IMR-90 (cell line): ENCODE results near the gene BUB1. TPM values are rescaled to one million over a fixed set of nuclear protein-coding genes. Genes with fewer than 3 reads are reported as not detected.

ENCODE experiments used
- ATAC-seq: fragments of 200-7000 bp; cut with Tn5 transposase; 2 replicates; pipeline ENCODE4 v1.9.1; 2020; ENCODE audit warnings: low read depth, mild to moderate bottlenecking, moderate library complexity
- BruUV-seq: library from RNA; stranded (reverse); fragments of 400-500 nt; replicated peaks from 2 replicates; lab custom pipeline; 2021; lab: Mats Ljungman, UMichigan
- CTCF ChIA-PET: fragments of 300-600 bp; formaldehyde crosslinking; extraction: SDS; loops from one replicate; lab custom pipeline; 2021; ENCODE audit warnings: antibody characterized with exemption; lab: Yijun Ruan, JAX
- POLR2A ChIA-PET: fragments of 300-600 bp; sonication (Branson Sonifier 250); formaldehyde crosslinking; loops from one replicate; lab custom pipeline; 2022; ENCODE audit warnings: antibody characterized with exemption; ENCODE audit not compliant: unreplicated experiment; lab: Charles Lee
- DNase-seq: peaks from one replicate; pipeline ENCODE4 v3.0.0; 2013
- H2AFZ ChIP-seq: replicated peaks from 2 replicates; pipeline ENCODE3; 2013; ENCODE audit warnings: low read length, mild to moderate bottlenecking; ENCODE audit not compliant: poor library complexity
- H2AK5ac ChIP-seq: 2 replicates; pipeline ENCODE4 v1.6.1; 2013; ENCODE audit warnings: low read depth, low read length, inconsistent platforms
- H2AK9ac ChIP-seq: replicated peaks from 2 replicates; pipeline ENCODE3; 2013; ENCODE audit warnings: mild to moderate bottlenecking, low read depth, low read length, moderate library complexity; ENCODE audit not compliant: poor library complexity
- H2BK120ac ChIP-seq: 2 replicates; pipeline ENCODE4 v1.6.1; 2013; ENCODE audit warnings: low read depth, low read length, inconsistent platforms
- H2BK15ac ChIP-seq: 3 replicates; pipeline ENCODE4 v1.6.1; 2013; ENCODE audit warnings: low read depth, low read length, inconsistent platforms
- H2BK20ac ChIP-seq: 2 replicates; pipeline ENCODE4 v1.6.1; 2013; ENCODE audit warnings: low read depth, mild to moderate bottlenecking, inconsistent platforms, low read length, moderate library complexity
- H2BK5ac ChIP-seq: 2 replicates; pipeline ENCODE4 v1.6.1; 2013; ENCODE audit warnings: mild to moderate bottlenecking, low read depth, low read length, inconsistent platforms; ENCODE audit not compliant: poor library complexity, severe bottlenecking
- H3K14ac ChIP-seq: replicated peaks from 2 replicates; pipeline ENCODE4 v1.6.1; 2013; ENCODE audit warnings: low read depth, low read length, inconsistent platforms
- H3K18ac ChIP-seq: 2 replicates; pipeline ENCODE4 v1.6.1; 2013; ENCODE audit warnings: low read depth, low read length, control low read depth
- H3K23ac ChIP-seq: 2 replicates; pipeline ENCODE4 v1.6.1; 2013; ENCODE audit warnings: low read depth, low read length, inconsistent platforms
- H3K27ac ChIP-seq: 2 replicates; pipeline ENCODE4 v1.5.1; 2013; ENCODE audit warnings: mild to moderate bottlenecking, control low read depth, low read length; ENCODE audit not compliant: insufficient read depth
- H3K27me3 ChIP-seq: 2 replicates; pipeline ENCODE4 v1.6.1; 2013; ENCODE audit warnings: low read length; ENCODE audit not compliant: control insufficient read depth, insufficient read depth
- H3K36me3 ChIP-seq: 2 replicates; pipeline ENCODE4 v1.6.1; 2013; ENCODE audit warnings: low read length, mixed read lengths; ENCODE audit not compliant: control insufficient read depth, insufficient read depth
- H3K4ac ChIP-seq: 2 replicates; pipeline ENCODE4 v1.6.1; 2013; ENCODE audit warnings: low read depth, low read length, inconsistent platforms
- H3K4me1 ChIP-seq: 2 replicates; pipeline ENCODE4 v1.6.1; 2013; ENCODE audit warnings: low read length, mixed read lengths; ENCODE audit not compliant: control insufficient read depth, insufficient read depth
- H3K4me2 ChIP-seq: 2 replicates; pipeline ENCODE4 v1.6.1; 2013; ENCODE audit warnings: low read depth, mild to moderate bottlenecking, control low read depth, low read length, moderate library complexity
- H3K4me3 ChIP-seq: 2 replicates; pipeline ENCODE4 v1.5.1; 2013; ENCODE audit warnings: low read depth, mild to moderate bottlenecking, control low read depth, low read length, moderate library complexity; ENCODE audit not compliant: insufficient read depth
- H3K56ac ChIP-seq: 2 replicates; pipeline ENCODE4 v1.6.1; 2013; ENCODE audit warnings: low read length, inconsistent platforms; ENCODE audit not compliant: insufficient read depth; ENCODE audit errors: extremely low read depth
- H3K79me1 ChIP-seq, 2 experiments: 2 replicates each; pipeline ENCODE4 v1.6.1; 2013; ENCODE audit warnings: low read length in 2 of 2, inconsistent platforms in 1 of 2, low read depth in 1 of 2
- H3K9ac ChIP-seq: 2 replicates; pipeline ENCODE4 v1.6.1; 2013; ENCODE audit warnings: low read depth, low read length, control low read depth
- H3K9me1 ChIP-seq: 2 replicates; pipeline ENCODE4 v1.6.1; 2013; ENCODE audit warnings: low read length, inconsistent platforms; ENCODE audit not compliant: insufficient read depth
- H3K9me3 ChIP-seq: 2 replicates; pipeline ENCODE4 v1.6.1; 2013; ENCODE audit warnings: low read length; ENCODE audit not compliant: control insufficient read depth, insufficient read depth
- H4K20me1 ChIP-seq: 2 replicates; pipeline ENCODE4 v1.6.1; 2013; ENCODE audit warnings: low read length, inconsistent platforms; ENCODE audit not compliant: insufficient read depth
- H4K5ac ChIP-seq: 2 replicates; pipeline ENCODE4 v1.6.1; 2013; ENCODE audit warnings: mild to moderate bottlenecking, low read depth, low read length, control low read depth
- H4K8ac ChIP-seq, 2 experiments: 2 replicates each; pipeline ENCODE4 v1.6.1; 2013; ENCODE audit warnings: low read depth in 2 of 2, low read length in 2 of 2, control low read depth in 1 of 2, inconsistent platforms in 1 of 2
- H4K91ac ChIP-seq: 2 replicates; pipeline ENCODE4 v1.6.1; 2013; ENCODE audit warnings: low read depth, low read length, inconsistent platforms; ENCODE audit not compliant: insufficient read depth
- BHLHE40 ChIP-seq: fragments of 150-350 bp; IDR thresholded peaks from 2 replicates; pipeline ENCODE4 v1.6.1; 2016; ENCODE audit warnings: mild to moderate bottlenecking, low read depth, low read length
- CEBPB ChIP-seq: IDR thresholded peaks from 2 replicates; pipeline ENCODE4 v1.6.1; 2012; ENCODE audit warnings: low read depth, low read length, improper control_type of control experiment
- CHD1 ChIP-seq: IDR thresholded peaks from 2 replicates; pipeline ENCODE4 v1.6.1; 2012; ENCODE audit warnings: low read depth, low read length, improper control_type of control experiment
- CTCF ChIP-seq: conservative IDR thresholded peaks from 2 replicates; pipeline ENCODE4 v1.5.1; 2012; ENCODE audit warnings: mild to moderate bottlenecking, low read depth, low read length, improper control_type of control experiment
- FOS ChIP-seq: fragments of 150-350 bp; IDR thresholded peaks from 2 replicates; pipeline ENCODE4 v1.6.1; 2016; ENCODE audit warnings: low read depth, low read length
- MAFK ChIP-seq: IDR thresholded peaks from 2 replicates; pipeline ENCODE4 v1.6.1; 2012; ENCODE audit warnings: low read depth, low read length, improper control_type of control experiment
- MAZ ChIP-seq: IDR thresholded peaks from 2 replicates; pipeline ENCODE4 v1.6.1; 2012; ENCODE audit warnings: low read depth, mild to moderate bottlenecking, low read length, improper control_type of control experiment, moderate library complexity, borderline replicate concordance
- MXI1 ChIP-seq: IDR thresholded peaks from 2 replicates; pipeline ENCODE4 v1.6.1; 2012; ENCODE audit warnings: low read depth, mild to moderate bottlenecking, low read length, moderate library complexity, borderline replicate concordance
- NFE2L2 ChIP-seq: fragments of 150-350 bp; IDR thresholded peaks from 2 replicates; pipeline ENCODE4 v1.6.1; 2016; ENCODE audit warnings: low read depth, mild to moderate bottlenecking, low read length
- POLR2A ChIP-seq: IDR thresholded peaks from 2 replicates; pipeline ENCODE4 v1.6.1; 2012; ENCODE audit warnings: mild to moderate bottlenecking, low read depth, low read length
- RCOR1 ChIP-seq: IDR thresholded peaks from 2 replicates; pipeline ENCODE4 v1.6.1; 2012; ENCODE audit warnings: mild to moderate bottlenecking, low read length, improper control_type of control experiment; ENCODE audit not compliant: insufficient replicate concordance
- RFX5 ChIP-seq: IDR thresholded peaks from 2 replicates; pipeline ENCODE4 v1.8.0; 2012; ENCODE audit warnings: low read depth, mild to moderate bottlenecking, low read length, moderate library complexity
- SMC3 ChIP-seq: fragments of 150-350 bp; IDR thresholded peaks from 2 replicates; pipeline ENCODE4 v1.6.1; 2016; ENCODE audit warnings: low read depth, mild to moderate bottlenecking, antibody characterized with exemption, low read length, moderate library complexity
- WGBS, 2 experiments: methylation state at CpG; one replicate each; pipeline versions ENCODE4 v1.1.5 to v1.1.7; 2013; ENCODE audit warnings: missing lambda C conversion rate in 2 of 2; ENCODE audit not compliant: insufficient read length in 1 of 2; ENCODE audit errors: extremely low coverage in 2 of 2; 5-methylcytosine and 5-hydroxymethylcytosine counted together
- dilution Hi-C: fragments of 300-500 bp; cut with HindIII; formaldehyde crosslinking; loops from one replicate; pipeline ENCODE4 v1.14.3; 2018; ENCODE audit warnings: low sequenced_read_pairs; ENCODE audit not compliant: unreplicated experiment
- in situ Hi-C: fragments of 300-500 bp; cut with MboI; formaldehyde crosslinking; loops from 3 replicates; pipeline ENCODE4 v1.14.3; 2019; ENCODE audit warnings: low sequenced_read_pairs, inconsistent platforms, mixed read lengths
- intact Hi-C: fragments of 100-400 bp; cut with micrococcal nuclease; formaldehyde crosslinking; loops from 2 replicates; pipeline ENCODE4 v1.10.0; 2022
- polyA plus RNA-seq, 3 experiments: library from polyadenylated mRNA; depleted of rRNA; stranded (reverse); fragments of >200 nt; gene quantifications; 2 replicates each; pipeline ENCODE4 v1.2.3, GENCODE V29; 2012; ENCODE audit warnings: low replicate concordance in 1 of 3
- total RNA-seq: library from RNA; depleted of rRNA; stranded (reverse); fragments of >200 nt; gene quantifications from 2 replicates; pipeline ENCODE4 v1.2.3, GENCODE V29; 2012
- TF ChIP-seq, protein P1 (sequence below): fragments of 150-350 bp; IDR thresholded peaks from 2 replicates; pipeline ENCODE4 v1.6.1; 2016; ENCODE audit warnings: low read depth, mild to moderate bottlenecking, low read length, moderate library complexity, borderline replicate concordance
- TF ChIP-seq, protein P2 (sequence below): fragments of 150-350 bp; IDR thresholded peaks from 2 replicates; pipeline ENCODE4 v1.6.1; 2017; ENCODE audit warnings: mild to moderate bottlenecking, antibody characterized with exemption, low read length, low read depth

Gene BUB1
- total and polyA plus RNA-seq, 2 of the 4 experiments (the other 2 are of a cell fraction): 19.6 to 43.4 TPM

GRCh38 chr2:110638952-110639695, 38.7 kb downstream of the BUB1 start:
- no peak overlapping the region for H2BK5ac ChIP-seq
- H3K56ac ChIP-seq: no peak overlapping the region
- no peaks in the 10 kb centered on the region for H3K4me1 ChIP-seq
- H2AK9ac ChIP-seq: no peak overlapping the region
- no peak for TF ChIP-seq BHLHE40
- TF ChIP-seq, protein P1, sequence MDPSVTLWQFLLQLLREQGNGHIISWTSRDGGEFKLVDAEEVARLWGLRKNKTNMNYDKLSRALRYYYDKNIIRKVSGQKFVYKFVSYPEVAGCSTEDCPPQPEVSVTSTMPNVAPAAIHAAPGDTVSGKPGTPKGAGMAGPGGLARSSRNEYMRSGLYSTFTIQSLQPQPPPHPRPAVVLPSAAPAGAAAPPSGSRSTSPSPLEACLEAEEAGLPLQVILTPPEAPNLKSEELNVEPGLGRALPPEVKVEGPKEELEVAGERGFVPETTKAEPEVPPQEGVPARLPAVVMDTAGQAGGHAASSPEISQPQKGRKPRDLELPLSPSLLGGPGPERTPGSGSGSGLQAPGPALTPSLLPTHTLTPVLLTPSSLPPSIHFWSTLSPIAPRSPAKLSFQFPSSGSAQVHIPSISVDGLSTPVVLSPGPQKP: no peak
- no peak for TF ChIP-seq MAZ
- TF ChIP-seq MXI1: no peak
- TF ChIP-seq MAFK: no peak
- no peak for TF ChIP-seq RFX5
- no peak for TF ChIP-seq POLR2A
- TF ChIP-seq CEBPB: no peak
- TF ChIP-seq RCOR1: no peak
- no peak for TF ChIP-seq SMC3
- no peak for TF ChIP-seq CHD1
- TF ChIP-seq FOS: no peak
- TF ChIP-seq NFE2L2: no peak
- TF ChIP-seq, protein P2, sequence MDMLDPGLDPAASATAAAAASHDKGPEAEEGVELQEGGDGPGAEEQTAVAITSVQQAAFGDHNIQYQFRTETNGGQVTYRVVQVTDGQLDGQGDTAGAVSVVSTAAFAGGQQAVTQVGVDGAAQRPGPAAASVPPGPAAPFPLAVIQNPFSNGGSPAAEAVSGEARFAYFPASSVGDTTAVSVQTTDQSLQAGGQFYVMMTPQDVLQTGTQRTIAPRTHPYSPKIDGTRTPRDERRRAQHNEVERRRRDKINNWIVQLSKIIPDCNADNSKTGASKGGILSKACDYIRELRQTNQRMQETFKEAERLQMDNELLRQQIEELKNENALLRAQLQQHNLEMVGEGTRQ: no peak
- no peak for TF ChIP-seq CTCF
- H3K36me3 ChIP-seq: peaks cover 4% of the 10 kb centered on the region; the same call in 1 of the 2 replicates
- H2BK20ac ChIP-seq: no peak overlapping the region
- no peak for ATAC-seq
- H3K4me2 ChIP-seq: no peak overlapping the region
- no peak overlapping the region for H2AFZ ChIP-seq
- no peak overlapping the region for H4K5ac ChIP-seq
- DNase-seq: no peak
- CTCF ChIA-PET: no interaction called here
- no peak overlapping the region for H2BK120ac ChIP-seq
- no peak overlapping the region for H3K4me3 ChIP-seq
- no peak overlapping the region for H3K18ac ChIP-seq
- WGBS, 2 experiments: no CpG with 5 or more reads among the region's 4 CpGs
- no peak overlapping the region for H3K9ac ChIP-seq
- no peak overlapping the region for H3K4ac ChIP-seq
- in situ Hi-C loops (no loop called here), dilution Hi-C loops (no loop called here), intact Hi-C loops (no loop called here)
- H3K9me1 ChIP-seq: no peaks in the 10 kb centered on the region; the same call in 1 of the 2 replicates
- H2BK15ac ChIP-seq: no peak overlapping the region
- H2AK5ac ChIP-seq: no peak overlapping the region
- no TSS peak for BruUV-seq
- H3K9me3 ChIP-seq: no peaks in the 10 kb centered on the region
- no peak overlapping the region for H4K8ac ChIP-seq
- peaks cover 7 to 14% of the 10 kb centered on the region in 2 experiments; a peak in 3 of 4 replicates for H3K79me1 ChIP-seq
- no peak overlapping the region for H3K23ac ChIP-seq
- no peak overlapping the region for H3K27ac ChIP-seq
- POLR2A ChIA-PET: interaction anchor here (0.6 kb wide), 1 partner anchor 9 kb away, joined by 3 read pairs; no protein-coding TSS in a partner anchor
- no peak overlapping the region for H3K14ac ChIP-seq
- H3K27me3 ChIP-seq: no peaks in the 10 kb centered on the region
- H4K91ac ChIP-seq: no peak overlapping the region
- H4K20me1 ChIP-seq: no peaks in the 10 kb centered on the region
